GM21423 (cell line): ENCODE data around the gene PPP1R2C.

Source experiments
- ATAC-seq: cut with Tn5 transposase; IDR thresholded peaks from one replicate; pipeline ENCODE4 v1.9.1; 2021; ENCODE audit warnings: mild to moderate bottlenecking, moderate library complexity; ENCODE audit not compliant: unreplicated experiment

PPP1R2C gene

DNA sequence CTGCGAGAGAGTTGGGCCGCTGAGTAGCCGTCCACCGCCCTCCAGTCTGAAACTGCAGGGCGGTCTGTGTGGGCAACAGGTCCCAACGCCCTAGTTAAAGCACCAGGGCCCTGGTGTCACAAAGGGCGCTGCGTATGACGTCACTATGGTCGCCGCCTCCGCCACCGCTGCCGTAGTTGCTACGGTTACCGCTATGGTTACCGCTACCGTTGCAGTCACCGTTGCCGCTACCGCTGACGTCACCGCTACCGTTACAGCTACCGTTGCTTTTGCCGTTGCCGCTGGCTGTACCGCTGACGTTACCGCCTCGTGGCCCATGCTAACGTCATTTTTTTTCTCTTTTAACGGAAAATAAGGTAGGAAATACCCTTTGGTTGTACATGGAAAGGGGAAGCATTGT is at the start of gene PPP1R2C:
Gene PPP1R2C (minus strand): TSS at position 68 of the 400 bp plus-strand sequence. CDS start 84 bp downstream, outside the sequence.
- ATAC-seq = no peak

DNA sequence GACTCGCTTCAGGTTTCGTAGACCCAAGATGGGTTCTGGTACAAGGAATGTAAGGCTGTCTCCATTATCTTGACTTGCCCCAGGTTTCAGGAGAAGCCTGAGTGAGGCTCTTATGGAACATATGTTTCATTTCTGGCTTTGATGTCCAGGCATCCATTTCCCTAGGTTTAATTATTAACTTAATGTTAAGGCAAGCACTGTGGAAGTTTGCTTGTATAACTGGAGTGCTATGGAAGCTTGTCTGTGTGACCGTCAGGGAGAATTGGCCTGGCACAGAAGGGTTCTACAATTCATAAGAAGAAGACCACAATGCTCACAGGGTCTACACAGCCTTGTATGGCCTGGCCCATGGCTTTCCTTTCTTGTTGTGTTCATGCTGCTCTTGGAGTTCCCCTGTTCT is 47.2 kb upstream of the PPP1R2C start:
- ATAC-seq = no peak

DNA sequence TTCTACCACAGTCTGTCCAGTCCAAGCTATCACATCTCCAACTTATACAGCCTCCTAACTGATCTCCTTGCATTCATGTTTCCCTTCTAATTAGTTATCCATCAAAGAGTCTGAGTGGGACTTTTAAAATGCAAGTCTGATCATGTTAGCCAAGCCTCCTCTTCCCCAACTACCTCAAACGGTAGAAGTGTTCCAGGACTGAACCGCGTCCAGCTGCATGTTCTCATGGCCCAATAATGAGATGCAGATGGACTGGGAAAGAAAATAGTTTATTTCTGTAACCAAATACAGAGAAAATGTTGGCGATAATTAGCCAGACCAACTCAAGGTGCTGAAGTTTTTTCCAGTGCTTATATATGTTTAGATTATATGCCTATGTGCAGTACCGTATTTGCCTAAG is 46.6 kb upstream of the PPP1R2C start:
- ATAC-seq = no peak

DNA sequence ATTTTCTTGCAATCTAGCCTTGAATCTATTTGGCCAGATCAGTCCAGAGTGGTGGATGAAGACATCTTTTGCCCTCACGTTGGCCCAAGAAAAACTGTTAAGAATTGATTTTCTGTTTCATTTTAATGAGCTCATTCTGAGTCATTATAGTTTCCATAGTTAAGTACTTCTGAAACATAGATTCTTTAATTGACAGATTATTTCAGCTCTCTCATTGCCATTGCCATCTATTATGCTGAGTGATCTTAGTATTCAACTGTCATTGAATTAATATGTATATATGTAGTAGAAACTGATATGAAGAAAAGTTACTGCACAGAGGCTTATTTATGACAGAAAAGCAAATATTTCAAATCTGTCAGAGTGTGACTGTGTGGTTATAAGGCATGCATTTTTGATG is 45.5 kb upstream of the PPP1R2C start:
- ATAC-seq = no peak

DNA sequence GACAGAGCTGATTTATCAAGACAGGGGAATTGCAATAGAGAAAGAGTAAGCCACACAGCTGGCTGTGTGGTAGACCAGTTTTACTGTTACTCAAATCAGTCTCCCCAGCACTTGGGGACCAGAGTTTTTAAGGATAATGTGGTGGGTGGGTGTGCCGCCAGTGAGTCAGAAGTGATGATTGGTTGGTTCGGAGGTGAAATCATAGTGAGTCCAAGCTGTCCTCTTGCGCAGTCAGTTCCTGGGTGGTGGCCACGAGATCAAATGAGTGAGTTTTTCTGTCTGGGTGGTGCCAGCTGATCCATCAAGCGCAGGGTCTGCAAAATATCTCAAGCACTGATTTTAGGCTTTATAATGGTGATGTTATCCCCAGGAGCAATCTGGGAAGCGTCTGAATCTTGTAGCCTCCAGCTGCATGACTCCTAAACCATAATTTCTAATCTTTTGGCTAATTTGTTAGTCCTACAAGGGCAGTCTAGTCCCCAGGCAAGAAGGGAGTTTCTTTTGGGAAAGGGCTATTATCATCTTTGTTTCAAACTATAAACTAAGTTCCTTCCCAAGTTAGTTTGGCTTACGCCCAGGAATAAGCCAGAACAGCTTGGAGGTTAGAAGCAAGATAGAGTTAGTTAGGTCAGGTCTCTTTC is 44.0 kb upstream of the PPP1R2C start:
- no peak for ATAC-seq

DNA sequence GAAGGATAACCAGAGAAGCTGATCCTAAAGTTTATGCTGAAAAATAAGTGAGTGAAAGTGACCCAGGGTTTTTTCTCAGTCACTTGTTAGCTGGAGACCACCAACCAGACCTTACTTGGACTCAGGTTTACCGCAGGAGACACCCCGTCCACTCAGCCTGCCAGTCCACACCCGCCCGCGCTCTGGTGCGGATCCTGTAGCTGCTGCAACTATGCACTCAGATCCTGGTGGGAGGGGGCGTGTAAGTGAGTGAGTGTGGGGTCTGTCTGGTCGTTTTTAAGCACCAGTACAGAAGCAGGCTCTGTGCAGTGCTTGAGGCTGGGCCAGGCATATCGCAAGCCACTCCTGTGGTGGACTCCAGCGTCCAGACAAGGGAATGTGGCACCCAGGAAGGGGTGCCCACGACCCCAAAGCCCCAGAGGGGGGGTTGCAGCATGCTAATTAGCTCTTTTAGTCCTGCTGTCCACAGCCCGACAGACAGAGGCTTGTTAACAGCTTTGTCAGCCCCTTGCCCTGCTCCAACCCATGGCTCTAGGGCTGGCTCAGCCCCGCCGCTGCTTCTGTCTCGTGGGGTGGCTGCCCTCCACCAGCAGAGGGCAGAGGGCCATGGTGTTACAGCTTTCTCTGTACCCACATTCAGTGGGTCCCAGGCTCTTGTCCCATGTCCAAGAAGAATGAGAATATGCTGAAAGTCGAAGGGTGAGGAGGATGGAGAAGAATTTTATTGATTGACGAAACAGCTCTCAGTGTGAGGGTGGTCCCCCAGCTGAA is 40.4 kb upstream of the PPP1R2C start:
- ATAC-seq = no peak

DNA sequence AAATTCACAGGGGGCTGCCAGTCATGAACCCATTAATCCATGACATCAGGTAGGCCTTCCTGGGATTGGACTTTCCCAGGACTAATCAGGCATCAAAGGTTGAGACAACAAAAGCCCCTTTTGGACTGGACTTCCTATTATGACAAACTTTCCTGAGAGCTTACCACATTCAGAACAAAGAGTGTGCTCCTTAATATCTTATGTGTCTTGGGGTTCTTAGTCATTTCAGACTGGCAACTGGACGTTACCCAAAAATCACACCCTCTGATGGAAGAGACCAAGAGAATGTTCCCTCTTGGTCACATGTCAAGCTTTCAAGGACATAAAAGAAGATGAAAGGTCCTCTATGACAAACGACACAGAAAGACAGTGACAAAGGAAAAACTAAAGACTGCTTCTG is 31.6 kb upstream of the PPP1R2C start:
- no peak for ATAC-seq

DNA sequence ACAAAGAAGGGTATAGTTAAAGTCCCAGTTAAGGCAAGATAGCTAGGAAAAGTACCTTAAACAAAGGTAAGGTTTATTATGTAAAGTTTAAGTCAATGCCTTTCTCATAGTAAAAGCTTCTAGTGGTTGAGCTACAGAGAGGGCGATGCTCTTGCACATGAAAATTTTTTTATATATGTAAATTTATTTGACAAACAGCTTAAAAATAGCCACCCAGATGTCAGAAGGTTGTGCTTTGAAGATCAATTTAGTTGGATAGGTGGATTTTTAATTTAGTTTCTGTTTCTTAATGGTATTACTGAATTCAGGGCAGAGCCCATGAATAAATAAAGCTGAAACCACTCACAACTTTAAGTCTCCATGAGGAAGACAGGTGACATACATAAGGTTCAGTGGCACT is 29.4 kb upstream of the PPP1R2C start:
- ATAC-seq = no peak

DNA sequence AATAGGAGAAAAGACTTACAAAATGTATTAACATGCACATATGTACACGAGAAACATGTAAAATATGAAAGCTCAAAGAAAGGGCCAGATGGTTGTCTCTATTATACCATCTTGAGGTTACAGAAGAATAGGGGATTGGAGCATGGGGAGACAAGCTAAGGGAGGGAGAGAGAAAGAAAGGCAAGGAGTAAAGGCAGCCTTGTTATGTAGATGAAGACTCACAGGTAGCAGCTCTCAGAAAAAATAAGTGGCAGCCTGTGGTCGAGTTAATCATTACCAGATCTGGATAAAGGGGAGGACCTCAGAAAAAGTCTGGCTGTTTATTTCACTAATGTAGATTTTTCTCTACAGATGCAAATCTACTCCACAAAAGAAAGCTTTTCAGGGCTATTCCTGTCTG is 26.6 kb upstream of the PPP1R2C start:
- no peak for ATAC-seq

DNA sequence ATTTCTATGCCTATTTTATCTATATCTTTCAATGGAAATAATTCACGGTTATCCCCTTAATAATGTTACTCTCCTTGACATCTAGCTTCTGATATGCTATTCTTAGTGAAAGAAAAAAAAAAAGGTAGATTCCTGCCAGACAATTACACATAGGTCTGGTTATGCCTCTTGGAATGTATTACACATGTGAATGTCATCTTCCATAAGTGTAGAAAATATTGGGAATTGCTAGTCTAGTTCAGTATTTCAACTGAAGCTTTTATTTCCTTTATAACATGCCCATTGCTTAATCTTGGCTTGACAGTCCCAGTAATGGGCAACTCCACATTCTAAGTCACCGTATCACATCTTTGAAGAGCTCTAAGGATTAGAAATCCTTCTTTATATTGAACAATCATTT is 25.4 kb upstream of the PPP1R2C start:
- no peak for ATAC-seq

DNA sequence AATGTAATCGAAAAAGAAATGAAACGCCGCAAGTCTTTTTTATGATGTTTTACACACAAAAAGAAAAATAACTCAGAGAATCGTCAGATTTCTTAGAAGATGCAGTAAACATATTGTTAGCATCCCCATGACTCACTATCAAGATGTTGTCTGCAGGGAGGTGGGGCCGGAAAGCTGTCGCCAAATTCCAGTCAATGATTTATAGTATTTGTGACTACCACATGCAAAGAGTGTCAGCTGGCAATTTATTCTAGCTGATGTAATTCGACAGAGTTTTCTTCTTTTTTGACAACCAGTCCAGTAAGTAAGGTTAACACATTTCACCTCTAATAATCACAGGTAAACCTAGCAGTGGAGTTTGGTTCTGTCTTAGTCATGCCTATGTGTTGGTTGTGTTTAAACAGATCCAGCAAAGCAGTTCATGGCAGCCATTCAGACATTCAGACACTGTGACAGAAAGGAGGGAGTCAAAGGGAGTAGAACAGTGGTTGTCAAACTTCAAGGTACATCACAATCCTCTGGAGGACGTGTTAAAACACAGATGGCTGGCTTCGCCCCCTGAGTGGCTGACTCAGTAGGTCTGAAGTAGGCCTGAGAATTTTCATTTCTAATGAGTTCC is 19.8 kb upstream of the PPP1R2C start:
- ATAC-seq = no peak

DNA sequence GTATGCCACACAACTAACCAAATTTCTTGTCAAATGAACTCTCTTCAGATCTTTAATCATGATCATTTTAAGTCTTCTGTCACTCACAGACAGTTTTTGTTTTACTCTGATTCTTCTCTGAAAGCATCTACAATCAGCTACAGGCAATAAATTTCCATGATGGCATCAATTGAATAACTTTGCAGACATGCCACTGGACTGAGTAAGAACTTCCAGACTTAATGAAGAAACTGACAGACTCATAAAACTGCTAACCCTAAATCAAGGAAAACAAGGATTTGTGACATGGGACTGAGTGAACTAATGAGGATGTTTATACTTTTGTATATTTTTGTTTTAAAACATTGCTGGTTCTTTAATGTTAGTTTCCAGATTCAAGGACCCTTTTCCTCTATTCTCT is 5.5 kb upstream of the PPP1R2C start:
- ATAC-seq = no peak

DNA sequence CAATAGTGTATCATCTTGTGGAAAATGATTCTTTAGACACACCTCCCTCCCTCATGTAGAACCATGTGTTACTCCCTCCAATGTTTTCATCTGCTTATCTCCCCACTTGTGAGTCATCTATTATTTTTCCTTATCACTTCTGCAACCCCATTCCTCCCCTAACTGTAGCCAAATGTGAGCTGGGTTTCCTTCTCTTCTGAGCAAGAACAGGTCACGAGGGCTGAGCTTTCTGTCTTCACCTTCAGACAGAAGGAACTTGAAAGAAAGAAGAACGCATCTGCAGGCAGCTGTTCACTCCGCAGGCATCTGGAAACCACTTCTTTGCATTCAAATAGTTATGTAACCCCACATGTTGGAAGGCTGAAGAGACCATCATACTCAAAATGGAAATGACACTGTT is 1.8 kb downstream of the PPP1R2C start:
- no peak for ATAC-seq

DNA sequence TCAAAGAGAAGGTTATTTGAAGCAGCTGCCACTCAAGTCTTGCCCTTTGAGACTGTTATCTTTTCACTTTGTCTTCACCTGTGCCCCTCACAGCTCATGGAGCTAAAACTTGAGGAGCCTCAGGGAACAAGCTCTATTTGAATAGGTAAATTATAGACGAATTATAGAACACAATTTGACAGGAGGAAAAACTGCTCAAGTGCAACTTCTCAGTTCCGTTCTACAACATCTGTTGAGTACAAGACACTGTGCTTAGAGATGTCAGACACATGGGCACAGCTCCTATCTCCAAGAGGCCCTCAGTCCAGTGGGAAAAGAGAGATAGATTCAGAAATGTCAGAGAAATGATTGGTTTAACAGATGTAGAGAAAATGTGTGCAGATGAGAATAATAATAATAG is 5.1 kb downstream of the PPP1R2C start:
- no peak for ATAC-seq

DNA sequence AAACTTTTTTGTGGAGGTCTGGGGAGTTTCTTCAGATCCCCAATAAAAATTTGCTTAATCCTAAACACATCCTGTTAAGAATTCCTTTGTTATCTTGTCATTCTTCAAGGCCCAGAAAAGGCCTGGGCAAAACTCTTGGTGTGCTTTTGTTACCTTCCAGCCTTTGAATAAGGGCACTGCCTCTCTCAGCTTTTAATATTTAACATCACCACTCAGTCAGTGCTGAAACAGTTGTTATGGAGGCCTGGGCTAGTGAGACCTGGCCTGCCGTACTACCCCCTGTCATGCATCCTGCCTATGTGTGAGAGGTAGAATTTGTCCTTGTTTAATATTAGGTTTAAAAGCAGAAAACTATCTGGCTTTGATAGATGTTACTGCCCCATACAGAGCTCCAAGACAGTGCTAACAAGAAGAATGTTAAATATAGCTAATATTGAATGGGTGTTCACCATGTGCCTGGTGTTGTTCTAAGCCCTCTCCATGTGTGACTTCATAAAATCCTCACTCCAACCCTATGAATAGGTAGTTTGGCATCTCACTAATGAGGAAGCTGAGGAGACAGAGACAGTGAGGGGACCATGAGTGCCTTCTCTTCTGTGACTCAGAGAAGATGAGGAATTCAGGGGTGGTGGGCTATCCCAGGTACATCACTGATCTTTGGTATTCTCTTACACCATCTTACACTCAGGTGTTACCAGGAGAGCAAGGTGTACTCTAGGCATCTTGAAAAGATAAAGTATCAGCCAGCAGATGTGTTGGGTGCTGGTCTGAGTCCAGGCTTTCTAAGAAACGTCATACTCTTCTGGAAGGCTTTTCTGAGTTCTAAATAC is 6.2 kb downstream of the PPP1R2C start:
- ATAC-seq = no peak

DNA sequence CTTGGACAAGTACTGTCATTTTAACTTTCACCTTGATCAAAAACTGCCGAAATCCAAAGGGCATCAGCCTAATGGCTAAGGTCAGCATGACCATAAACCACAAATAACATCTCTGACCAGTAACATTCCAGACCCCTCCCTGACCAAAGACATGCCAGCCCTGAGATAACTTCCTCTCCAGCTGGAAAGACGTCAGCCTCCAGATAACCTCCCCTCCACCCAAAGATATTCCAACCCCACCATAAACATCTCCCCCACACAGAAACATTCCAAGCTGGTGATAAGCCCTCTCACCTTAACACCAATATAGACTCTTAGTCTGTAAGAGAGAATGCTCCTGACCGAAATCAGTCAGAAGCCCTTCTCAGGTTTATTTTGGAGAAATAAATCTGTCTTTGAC is 7.4 kb downstream of the PPP1R2C start:
- no peak for ATAC-seq

DNA sequence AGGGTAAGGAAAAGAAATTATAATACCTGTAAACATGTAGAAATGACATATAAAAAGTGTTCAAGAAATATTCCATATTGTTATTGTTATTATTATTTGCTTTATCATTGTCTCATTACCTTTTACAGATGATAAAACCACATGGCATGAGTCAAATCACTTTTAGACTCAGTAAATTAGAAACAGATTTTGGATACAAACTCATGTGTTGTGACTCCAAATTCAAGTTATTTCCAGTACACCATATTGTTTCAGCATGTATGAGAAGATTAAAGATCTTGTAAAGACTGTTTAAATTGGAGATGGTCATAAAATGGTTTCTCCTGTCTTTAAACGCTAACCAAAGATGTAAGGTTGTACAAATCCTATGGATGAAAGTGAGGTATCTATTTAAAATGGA is 18.1 kb downstream of the PPP1R2C start:
- no peak for ATAC-seq

DNA sequence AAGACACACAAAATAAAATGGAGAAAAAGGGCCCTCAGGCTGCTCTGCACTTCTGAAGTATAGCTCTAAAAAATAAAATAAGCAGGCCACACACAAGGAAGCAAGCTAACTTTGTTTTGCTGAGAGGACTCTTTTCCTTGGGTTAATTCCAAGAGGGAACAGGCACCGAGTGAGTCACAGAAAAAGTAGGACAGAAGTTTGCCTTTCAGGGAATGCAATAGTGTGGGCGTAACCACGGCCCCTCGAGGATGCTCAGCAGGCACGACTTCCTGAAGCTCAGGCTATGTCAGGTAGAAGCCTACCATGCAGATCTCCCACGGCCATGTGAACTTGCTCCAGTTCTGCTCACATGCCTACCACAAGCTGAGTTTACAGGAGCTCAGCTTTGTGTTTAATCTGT is 22.1 kb downstream of the PPP1R2C start:
- ATAC-seq = no peak

DNA sequence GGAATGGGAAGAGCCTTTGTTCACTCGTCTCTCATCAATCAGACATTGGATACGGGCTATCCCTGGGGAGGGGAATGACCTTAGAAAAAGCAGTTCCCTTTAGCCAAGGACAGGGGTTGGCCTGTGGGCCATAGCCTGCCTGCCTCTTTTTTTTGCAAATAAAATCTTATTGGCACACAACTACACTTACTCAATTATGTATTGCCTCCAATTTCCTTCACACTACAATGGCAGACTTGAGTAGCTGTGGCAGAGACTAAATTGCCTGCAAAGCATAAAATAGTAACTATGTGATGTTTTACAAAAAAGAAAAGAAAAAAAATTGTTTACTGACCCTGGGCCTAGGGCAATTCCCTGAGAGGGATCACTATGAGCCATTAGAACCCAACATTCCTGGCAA is 23.4 kb downstream of the PPP1R2C start:
- no peak for ATAC-seq

DNA sequence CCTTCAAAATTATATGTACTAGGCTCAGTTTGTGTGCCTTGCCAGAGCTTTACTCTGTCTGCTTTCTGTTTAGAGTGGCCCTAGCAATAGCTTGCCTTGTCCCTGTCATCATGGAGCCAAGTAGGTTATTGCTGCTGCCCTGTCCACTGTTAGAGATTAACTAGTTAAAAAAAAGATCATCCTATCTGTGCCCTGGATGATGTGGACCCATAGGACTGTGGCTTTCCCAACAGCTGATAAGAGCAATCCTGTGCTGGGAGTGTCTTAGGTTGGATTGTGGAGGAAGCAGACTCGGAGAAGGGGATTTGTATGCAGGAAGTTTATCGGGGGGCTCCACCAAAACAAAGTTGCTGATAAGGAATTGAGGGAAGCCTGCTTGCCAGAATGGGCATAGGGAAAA is 23.8 kb downstream of the PPP1R2C start:
- ATAC-seq = no peak

DNA sequence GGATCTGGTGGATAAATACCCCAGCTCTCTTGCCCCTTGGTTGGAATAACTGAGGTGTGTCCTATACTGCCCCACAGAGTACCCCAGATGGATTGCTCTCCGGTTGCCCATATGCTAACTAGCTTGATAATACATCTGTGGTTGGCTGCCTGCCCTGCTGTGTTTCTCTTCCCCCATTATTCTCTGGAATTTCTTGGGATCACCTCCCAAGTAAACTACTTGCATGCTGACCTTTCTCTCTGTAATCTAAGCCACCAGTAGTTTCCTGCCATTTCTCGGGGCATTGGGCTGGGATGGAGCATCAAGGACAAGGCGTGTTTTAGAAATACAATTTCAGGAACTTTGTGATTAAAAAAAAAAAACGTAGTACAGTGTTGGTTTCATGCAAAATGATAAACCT is 25.2 kb downstream of the PPP1R2C start:
- ATAC-seq = no peak
